ACHN (cell line): Measurements from ENCODE around the gene CDC42BPA.
A peak's percentile ranks its signal among the peaks of the same experiment; 100 is the strongest.
"Not testable (repeated sequence)": the region's sequence is repeated elsewhere in the genome, so short reads cannot be mapped to it uniquely, and the experiment has no call there.

Experiments used
- DNase-seq: peaks from one replicate; pipeline ENCODE4 v3.0.0-alpha.2; 2015
- in situ Hi-C: cut with HindIII; loops from 2 replicates; pipeline ENCODE4 v1.10.0; 2017; ENCODE audit warnings: low sequenced_read_pairs, low pct_ligation_motif_present, low pct_unique_long_range_greater_than_20kb

Gene CDC42BPA

GRCh38 chr1:227112538-227112937 is 205.8 kb downstream of the CDC42BPA start:
- in situ Hi-C loops: no loop called here
- DNase-seq: no peak

GRCh38 chr1:227111782-227112181 is 206.5 kb downstream of the CDC42BPA start:
- in situ Hi-C loops: no loop called here
- no peak for DNase-seq

GRCh38 chr1:227105291-227105690 is 213.0 kb downstream of the CDC42BPA start:
- in situ Hi-C loops, DNase-seq: not testable (repeated sequence)

GRCh38 chr1:227102056-227102455 is 216.2 kb downstream of the CDC42BPA start:
- in situ Hi-C loops: no loop called here
- no peak for DNase-seq

GRCh38 chr1:227094249-227094966 is 223.9 kb downstream of the CDC42BPA start:
- DNase-seq: peak; percentile 7
- in situ Hi-C loops: no loop called here

- no peak for DNase-seq
- in situ Hi-C loops: no loop called here
These were observed 225.0 kb downstream of the CDC42BPA start for GRCh38 chr1:227093309-227093708.

GRCh38 chr1:227092069-227092468 is 226.2 kb downstream of the CDC42BPA start:
- no peak for DNase-seq
- in situ Hi-C loops: no loop called here

- in situ Hi-C loops: no loop called here
These were observed 231.7 kb downstream of the CDC42BPA start for GRCh38 chr1:227086636-227087035.

GRCh38 chr1:227082999-227083746 is 235.1 kb downstream of the CDC42BPA start:
- DNase-seq: no peak
- in situ Hi-C loops: no loop called here

More at GRCh38 chr1:227086636-227087035, 231.7 kb downstream of the CDC42BPA start:
- DNase-seq: no peak

- DNase-seq: no peak
- in situ Hi-C loops: no loop called here
These were observed 240.5 kb downstream of the CDC42BPA start for GRCh38 chr1:227077783-227078182.

- in situ Hi-C loops: no loop called here
- no peak for DNase-seq
These were observed 244.5 kb downstream of the CDC42BPA start for GRCh38 chr1:227073786-227074185.

GRCh38 chr1:227072991-227073390 is 245.3 kb downstream of the CDC42BPA start:
- DNase-seq: no peak
- in situ Hi-C loops: no loop called here

- in situ Hi-C loops: no loop called here
- no peak for DNase-seq
These were observed 246.3 kb downstream of the CDC42BPA start for GRCh38 chr1:227071895-227072587.

- no peak for DNase-seq
- in situ Hi-C loops: no loop called here
These were observed 247.5 kb downstream of the CDC42BPA start for GRCh38 chr1:227070638-227071285.

- in situ Hi-C loops: no loop called here
- no peak for DNase-seq
These were observed 248.8 kb downstream of the CDC42BPA start for GRCh38 chr1:227069490-227069889.

GRCh38 chr1:227068883-227069282 is 249.4 kb downstream of the CDC42BPA start:
- in situ Hi-C loops: no loop called here
- DNase-seq: no peak

GRCh38 chr1:227066999-227067398 is 251.3 kb downstream of the CDC42BPA start:
- no peak for DNase-seq
- in situ Hi-C loops: no loop called here

GRCh38 chr1:227065311-227065710 is 253.0 kb downstream of the CDC42BPA start:
- no peak for DNase-seq
- in situ Hi-C loops: no loop called here

GRCh38 chr1:227062306-227062705 is 256.0 kb downstream of the CDC42BPA start:
- in situ Hi-C loops: no loop called here
- no peak for DNase-seq
